ENCODE data around the gene ZFYVE27. TPM values are rescaled to one million over a fixed set of nuclear protein-coding genes. Genes with fewer than 3 reads are reported as not detected.

ZFYVE27 gene
- total RNA-seq, 1 donor from 2014 or later: 40.7 TPM

- no peaks in the 10 kb centered on the region for H3K9me3 Mint-ChIP-seq
- no peak overlapping the region for H3K4me3 Mint-ChIP-seq
- TF ChIP-seq CTCF (IDR thresholded peaks at IDR 0.05; ENCODE audit: unreplicated experiment): no peak
- H3K27me3 Mint-ChIP-seq (ENCODE audit: low read depth): no peaks in the 10 kb centered on the region
- H3K36me3 Mint-ChIP-seq: peaks cover 33% of the 10 kb centered on the region
- no peak for DNase-seq (ENCODE audit: low spot score in 2 of 2, unreplicated experiment in 2 of 2)
- no peak overlapping the region for H3K27ac Mint-ChIP-seq
- no peaks in the 10 kb centered on the region for H3K4me1 Mint-ChIP-seq
Observed at GRCh38 chr10:97744405-97745035, 7.6 kb downstream of the ZFYVE27 start.

GRCh38 chr10:97747573-97747972, 10.6 kb downstream of the ZFYVE27 start:
- H3K36me3 Mint-ChIP-seq: peaks cover 30% of the 10 kb centered on the region
- no peaks in the 10 kb centered on the region for H3K4me1 Mint-ChIP-seq
- no peak for TF ChIP-seq CTCF (IDR thresholded peaks at IDR 0.05; ENCODE audit: unreplicated experiment)
- no peak for DNase-seq (ENCODE audit: low spot score in 2 of 2, unreplicated experiment in 2 of 2)
- no peaks in the 10 kb centered on the region for H3K27me3 Mint-ChIP-seq (ENCODE audit: low read depth)
- no peak overlapping the region for H3K4me3 Mint-ChIP-seq
- H3K27ac Mint-ChIP-seq: no peak overlapping the region
- no peaks in the 10 kb centered on the region for H3K9me3 Mint-ChIP-seq

- DNase-seq (ENCODE audit: low spot score in 2 of 2, unreplicated experiment in 2 of 2): no peak
- TF ChIP-seq CTCF (IDR thresholded peaks at IDR 0.05; ENCODE audit: unreplicated experiment): no peak
- no peaks in the 10 kb centered on the region for H3K27me3 Mint-ChIP-seq (ENCODE audit: low read depth)
- no peaks in the 10 kb centered on the region for H3K9me3 Mint-ChIP-seq
- H3K27ac Mint-ChIP-seq: no peak overlapping the region
- H3K4me3 Mint-ChIP-seq: no peak overlapping the region
- peaks cover 31% of the 10 kb centered on the region for H3K36me3 Mint-ChIP-seq
- no peaks in the 10 kb centered on the region for H3K4me1 Mint-ChIP-seq
Observed at GRCh38 chr10:97748116-97748515, 11.2 kb downstream of the ZFYVE27 start.

- Mint-ChIP-seq H3K4me1 (no peaks in the 10 kb centered on the region), H3K4me3 (no peak overlapping the region), H3K27me3 (ENCODE audit: low read depth) (no peaks in the 10 kb centered on the region), H3K9me3 (no peaks in the 10 kb centered on the region), H3K27ac (no peak overlapping the region), H3K36me3 (peaks cover 34% of the 10 kb centered on the region)
- no peak for DNase-seq (ENCODE audit: low spot score in 2 of 2, unreplicated experiment in 2 of 2)
- TF ChIP-seq CTCF (IDR thresholded peaks at IDR 0.05; ENCODE audit: unreplicated experiment): no peak
Observed at GRCh38 chr10:97752956-97753355, 16.0 kb downstream of the ZFYVE27 start.

- Mint-ChIP-seq H3K27me3 (ENCODE audit: low read depth) (no peaks in the 10 kb centered on the region), H3K4me1 (no peaks in the 10 kb centered on the region), H3K9me3 (no peaks in the 10 kb centered on the region), H3K27ac (no peak overlapping the region), H3K4me3 (no peak overlapping the region), H3K36me3 (peaks cover 33% of the 10 kb centered on the region)
- TF ChIP-seq CTCF (IDR thresholded peaks at IDR 0.05; ENCODE audit: unreplicated experiment): no peak
- no peak for DNase-seq (ENCODE audit: low spot score in 2 of 2, unreplicated experiment in 2 of 2)
Observed at GRCh38 chr10:97754726-97755125, 17.8 kb downstream of the ZFYVE27 start.

- no peaks in the 10 kb centered on the region for H3K4me1 Mint-ChIP-seq
- H3K27ac Mint-ChIP-seq: no peak overlapping the region
- TF ChIP-seq CTCF (IDR thresholded peaks at IDR 0.05; ENCODE audit: unreplicated experiment): no peak
- H3K9me3 Mint-ChIP-seq: no peaks in the 10 kb centered on the region
- H3K36me3 Mint-ChIP-seq: peaks cover 33% of the 10 kb centered on the region
- no peaks in the 10 kb centered on the region for H3K27me3 Mint-ChIP-seq (ENCODE audit: low read depth)
- no peak overlapping the region for H3K4me3 Mint-ChIP-seq
- no peak for DNase-seq (ENCODE audit: low spot score in 2 of 2, unreplicated experiment in 2 of 2)
Observed at GRCh38 chr10:97755718-97756117, 18.8 kb downstream of the ZFYVE27 start.

Data from mesothelial cell of epicardium (in vitro differentiated cells).